GM21515 (cell line): ENCODE measurements around the gene ANKRD29.

Source experiments
- ATAC-seq: cut with Tn5 transposase; IDR thresholded peaks from one replicate; pipeline ENCODE4 v1.9.1; 2021; ENCODE audit not compliant: unreplicated experiment

Gene ANKRD29

DNA sequence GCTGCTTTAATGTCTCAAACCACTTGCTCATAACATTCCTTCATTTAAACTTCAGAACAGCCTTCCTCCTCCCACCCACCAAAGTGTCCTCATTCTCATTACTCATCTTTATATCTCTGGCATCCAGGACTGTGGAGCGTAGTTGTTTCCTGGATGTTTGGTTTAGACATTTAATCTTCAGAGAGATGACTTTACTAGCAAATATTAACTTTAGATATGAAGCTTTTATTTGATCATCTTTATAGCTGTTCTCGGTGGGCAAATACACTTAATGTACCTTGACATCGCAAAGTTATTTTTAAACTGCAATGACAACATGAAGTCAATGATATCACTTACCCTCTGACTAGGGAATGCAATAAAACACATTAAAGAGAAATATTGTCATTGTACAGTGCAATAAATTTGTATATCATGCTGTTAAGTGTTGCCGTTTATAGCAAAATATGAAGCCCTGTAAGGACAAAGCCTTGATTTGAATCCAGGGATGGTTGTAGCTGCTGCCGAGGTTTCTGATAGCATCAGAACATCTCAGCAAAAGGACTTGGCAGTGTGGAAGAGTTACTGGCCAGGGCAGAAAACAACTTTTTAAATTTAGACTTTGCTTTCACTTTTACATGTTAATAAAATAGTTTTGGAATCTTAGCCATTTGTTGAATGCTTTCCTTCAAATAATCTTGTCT lies 21.9 kb upstream of the ANKRD29 start:
- ATAC-seq: no peak

DNA sequence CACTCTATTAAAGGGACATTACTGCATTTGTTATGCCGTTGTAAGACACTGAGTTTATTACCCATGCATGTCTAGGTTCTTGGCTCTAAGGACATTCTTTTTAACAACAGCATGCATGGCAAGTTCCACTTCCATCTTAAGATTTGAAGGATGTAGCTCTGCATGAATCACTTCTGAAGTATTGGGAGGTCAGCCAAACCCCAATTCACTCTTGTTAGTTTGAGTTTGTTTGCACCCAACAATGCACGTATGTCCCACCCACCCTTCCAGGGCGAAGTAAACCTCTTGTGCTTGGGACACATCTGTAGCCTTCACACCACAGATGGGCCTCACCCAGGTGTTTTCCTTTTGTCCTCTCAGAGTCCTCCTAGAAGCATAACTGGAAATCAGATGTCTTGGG lies 21.0 kb upstream of the ANKRD29 start:
- no peak for ATAC-seq

- no peak for ATAC-seq
These were observed 20.4 kb upstream of the ANKRD29 start for GRCh38 chr18:23683155-23683554.

- ATAC-seq: no peak
These were observed 19.8 kb upstream of the ANKRD29 start for GRCh38 chr18:23682472-23682871.

- ATAC-seq: no peak
These were observed 19.3 kb upstream of the ANKRD29 start for GRCh38 chr18:23682045-23682444.

DNA sequence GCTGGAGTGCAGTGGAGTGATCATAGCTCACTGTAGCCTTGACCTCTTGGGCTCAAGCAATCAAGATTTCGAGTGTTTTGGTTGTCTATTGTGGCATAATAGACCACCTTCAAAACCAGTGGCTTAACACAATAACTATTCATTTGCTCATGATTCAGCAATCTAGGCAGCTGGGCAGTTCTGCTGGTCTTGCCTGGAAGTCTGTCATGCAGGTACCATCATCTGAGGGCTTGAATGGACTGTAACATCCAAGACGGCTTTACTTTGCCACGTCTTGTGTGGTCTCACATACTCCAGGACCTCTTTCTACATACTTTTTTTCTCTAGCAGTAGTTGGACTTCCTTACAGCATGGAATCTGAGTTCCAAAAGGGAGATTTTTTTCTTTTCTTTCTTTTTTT lies 13.2 kb upstream of the ANKRD29 start:
- no peak for ATAC-seq

- ATAC-seq: no peak
These were observed 12.5 kb upstream of the ANKRD29 start for GRCh38 chr18:23675236-23675635.

DNA sequence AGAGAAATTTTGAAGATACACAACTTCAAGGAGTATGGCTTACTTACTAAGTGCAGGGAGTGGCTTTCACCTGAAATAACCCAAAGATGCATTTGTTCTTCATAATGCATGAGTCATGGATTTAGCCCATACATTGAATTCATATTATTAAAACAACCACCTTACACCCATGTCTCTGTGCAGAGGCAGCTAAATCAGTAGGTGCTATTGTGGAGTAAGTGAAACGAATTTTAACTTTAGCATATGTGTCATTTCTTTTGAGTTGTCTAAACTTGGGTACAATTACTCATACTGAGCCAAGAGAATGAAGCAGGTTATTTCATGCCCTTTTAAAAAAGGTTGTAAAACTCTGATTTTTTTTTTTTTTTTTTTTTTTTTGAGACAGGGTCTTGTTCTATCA lies 11.0 kb upstream of the ANKRD29 start:
- no peak for ATAC-seq

GRCh38 chr18:23671564-23671963 lies 8.9 kb upstream of the ANKRD29 start:
- no peak for ATAC-seq

DNA sequence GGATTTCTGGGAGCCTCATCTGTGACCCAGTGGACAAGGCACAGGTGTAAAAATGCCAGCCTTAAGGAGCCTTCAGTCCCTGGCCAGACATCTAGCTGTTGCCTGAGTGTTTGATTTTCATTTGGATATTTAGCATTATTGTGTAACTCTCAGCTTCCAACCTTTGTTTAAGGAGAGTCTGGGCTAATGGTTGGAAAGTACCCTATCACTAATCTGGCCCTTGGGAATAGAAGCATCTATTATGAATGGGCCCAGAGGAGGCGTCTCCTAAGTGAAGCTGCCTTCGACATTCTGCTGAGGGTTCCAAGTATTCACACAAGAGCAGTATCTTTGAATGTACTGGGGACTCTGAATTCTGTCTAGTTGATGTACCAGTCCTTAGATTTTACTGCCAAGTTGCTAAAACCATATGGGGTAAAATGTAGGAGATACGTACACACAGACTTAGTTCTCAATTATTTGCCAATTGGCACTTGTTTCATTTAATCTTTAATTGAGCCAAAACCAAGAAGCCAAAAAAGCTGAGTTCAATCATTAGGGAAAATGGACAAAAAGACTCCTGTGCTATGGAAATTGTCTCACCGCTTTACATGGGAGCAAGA lies 7.2 kb upstream of the ANKRD29 start:
- no peak for ATAC-seq

DNA sequence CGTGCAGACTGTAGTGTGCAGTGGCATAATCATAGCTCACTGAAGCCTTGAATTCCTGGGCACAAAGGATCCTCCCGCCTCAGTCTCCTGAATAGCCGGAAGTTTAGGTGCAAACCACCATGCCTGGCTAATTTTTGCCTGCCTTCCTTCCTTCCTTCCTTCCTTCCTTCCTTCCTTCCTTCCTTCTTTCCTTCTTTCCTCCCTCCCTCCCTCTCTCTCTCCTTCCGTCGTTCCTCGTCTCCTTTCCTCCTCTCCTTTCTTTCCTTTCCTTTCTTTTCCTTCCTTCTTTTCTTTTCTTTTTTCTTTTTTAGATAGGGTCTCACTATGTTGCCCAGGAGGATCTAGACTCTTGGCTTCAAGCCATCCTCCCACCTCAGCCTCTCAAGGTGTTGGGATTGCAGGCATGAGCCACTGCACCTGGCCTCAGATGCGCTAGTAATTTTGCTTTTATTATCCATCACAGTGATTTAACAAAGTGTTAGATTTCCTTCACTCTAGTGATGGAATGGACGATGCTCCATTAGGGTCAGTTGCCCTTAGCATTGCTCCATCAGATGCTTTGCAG lies 6.6 kb upstream of the ANKRD29 start:
- ATAC-seq: no peak

GRCh38 chr18:23668731-23669130 lies 6.0 kb upstream of the ANKRD29 start:
- ATAC-seq: no peak

GRCh38 chr18:23667114-23667513 lies 4.4 kb upstream of the ANKRD29 start:
- no peak for ATAC-seq

DNA sequence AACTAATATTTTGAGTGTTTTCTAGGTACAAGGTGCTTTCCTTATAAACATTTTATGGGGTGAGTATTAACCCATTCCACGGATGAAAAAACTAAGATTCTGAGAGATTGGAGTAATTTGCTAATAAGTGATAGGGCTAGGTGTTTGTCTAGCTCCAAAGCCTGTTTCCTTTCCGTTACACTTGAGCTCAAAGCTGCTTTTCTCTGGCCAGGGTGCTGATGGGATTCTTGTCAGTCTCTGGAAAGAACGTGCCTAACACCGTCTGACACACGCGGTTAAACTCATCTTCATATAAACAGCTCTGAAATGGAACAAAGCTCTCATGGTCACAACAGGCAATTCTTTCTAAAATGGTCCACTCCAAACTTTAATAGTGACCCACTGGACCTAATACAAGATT lies 2.0 kb upstream of the ANKRD29 start:
- ATAC-seq: no peak

GRCh38 chr18:23661735-23662308 lies 889 bp downstream of the ANKRD29 start:
- no peak for ATAC-seq

DNA sequence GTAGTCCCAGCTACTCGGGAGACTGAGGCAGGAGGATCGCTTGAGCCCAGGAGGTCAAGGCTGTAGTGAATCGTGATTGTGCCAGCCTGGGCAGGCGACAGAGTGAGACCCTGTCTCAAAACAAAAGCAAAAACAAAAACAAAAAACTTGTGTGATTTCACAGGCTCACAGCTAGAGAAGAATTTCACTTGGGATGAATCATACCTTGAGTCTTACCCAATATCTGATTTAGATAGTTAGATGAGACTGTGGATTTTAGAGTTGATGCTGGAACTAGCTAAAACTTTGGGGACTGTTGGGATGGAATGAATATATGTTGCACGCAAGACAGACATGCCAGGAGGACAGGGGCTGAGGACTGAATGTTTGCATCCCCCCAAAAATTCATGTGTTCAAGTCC lies 4.4 kb downstream of the ANKRD29 start:
- no peak for ATAC-seq

DNA sequence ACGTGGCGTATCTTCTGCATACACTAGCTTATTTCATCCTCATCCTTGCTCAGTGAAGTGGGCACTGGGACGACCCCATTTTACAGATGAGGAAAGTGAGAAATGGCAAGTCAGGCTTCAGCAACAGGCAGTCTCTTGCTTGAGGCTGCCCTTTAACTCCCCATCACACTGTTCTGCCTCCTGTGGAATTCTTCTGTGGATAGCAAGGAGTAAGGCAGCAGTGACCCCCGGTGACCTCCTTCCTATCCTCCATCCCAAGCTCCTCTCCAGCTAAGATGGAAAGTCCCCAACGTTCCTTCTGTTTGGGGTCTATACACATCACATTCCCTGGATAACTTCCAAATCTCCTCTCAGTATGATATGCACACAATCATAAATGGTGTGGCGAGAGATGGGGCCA lies 10.5 kb downstream of the ANKRD29 start:
- ATAC-seq: no peak

DNA sequence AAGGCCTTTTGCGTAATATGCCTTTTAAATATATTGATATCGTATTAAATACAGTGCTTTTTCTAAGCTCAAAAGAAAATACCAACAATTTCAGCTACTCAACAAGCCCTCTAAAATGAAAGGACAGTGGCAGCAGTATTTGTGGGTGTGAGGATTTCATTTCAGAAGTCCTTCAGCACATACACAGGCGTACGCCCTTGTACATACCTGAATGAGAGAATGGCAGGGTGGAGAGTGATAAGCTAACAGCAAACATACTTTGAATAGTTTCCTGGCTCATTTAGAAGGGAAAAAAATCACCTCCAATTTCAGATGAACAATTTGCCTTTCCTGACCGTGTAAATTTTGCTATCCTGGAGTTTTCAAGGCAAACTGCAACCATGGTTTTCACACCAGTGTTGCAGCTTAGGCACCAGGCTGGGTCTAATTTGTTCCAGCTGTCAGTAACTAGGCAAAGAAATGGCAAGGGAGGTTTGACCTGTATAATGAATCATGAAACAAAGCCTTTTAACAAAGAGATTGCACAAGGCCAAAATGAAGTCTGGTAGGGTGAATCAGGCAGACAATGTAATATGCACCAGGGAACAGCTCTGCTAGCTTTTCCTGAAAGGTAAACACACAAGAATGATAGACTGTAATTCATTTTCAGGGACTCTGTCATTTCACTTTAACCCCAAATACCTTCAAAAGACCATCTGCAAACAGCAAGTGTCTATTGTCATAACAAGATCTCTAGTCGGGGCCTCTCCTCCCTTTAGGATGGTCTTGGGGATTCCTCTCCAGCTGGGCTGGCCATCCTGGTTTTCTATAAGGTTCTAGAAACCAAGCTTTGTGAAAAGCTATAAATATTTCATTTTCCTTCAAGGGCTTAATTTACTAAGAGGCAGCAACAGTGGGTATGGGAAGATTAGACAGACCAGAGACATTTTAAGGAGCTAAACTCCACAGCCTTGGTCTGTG lies 11.5 kb downstream of the ANKRD29 start:
- no peak for ATAC-seq

DNA sequence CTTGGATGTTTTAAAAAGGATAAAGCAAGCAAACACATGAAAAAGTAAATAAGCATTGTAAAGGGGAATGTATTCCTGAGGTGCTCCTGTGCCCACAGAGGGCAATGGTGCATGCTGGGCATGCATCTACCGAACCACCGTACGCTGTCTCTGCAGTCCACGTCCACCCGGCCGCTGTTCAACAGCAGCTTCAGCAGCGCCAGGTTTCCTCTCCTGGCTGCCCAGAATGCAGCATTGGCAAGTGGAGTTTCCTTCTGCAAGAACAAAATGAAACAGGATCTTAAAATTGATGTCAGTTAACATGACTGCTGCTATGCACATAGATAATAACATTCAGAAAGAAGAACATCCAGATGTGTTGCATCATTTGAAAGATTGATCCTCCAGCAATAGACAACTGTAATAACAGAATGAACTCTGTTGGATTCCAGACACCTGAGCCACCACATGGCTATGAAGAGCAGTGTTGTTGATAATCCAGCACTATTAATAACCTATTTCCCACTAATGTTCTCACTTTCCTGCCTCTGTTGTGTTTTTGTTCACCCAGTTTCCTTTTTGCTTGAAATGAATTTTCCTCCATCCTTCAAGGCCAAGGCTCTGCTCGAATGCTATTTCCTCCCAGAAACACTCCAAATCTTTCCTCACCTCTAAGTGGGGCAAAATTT lies 13.6 kb downstream of the ANKRD29 start:
- no peak for ATAC-seq

DNA sequence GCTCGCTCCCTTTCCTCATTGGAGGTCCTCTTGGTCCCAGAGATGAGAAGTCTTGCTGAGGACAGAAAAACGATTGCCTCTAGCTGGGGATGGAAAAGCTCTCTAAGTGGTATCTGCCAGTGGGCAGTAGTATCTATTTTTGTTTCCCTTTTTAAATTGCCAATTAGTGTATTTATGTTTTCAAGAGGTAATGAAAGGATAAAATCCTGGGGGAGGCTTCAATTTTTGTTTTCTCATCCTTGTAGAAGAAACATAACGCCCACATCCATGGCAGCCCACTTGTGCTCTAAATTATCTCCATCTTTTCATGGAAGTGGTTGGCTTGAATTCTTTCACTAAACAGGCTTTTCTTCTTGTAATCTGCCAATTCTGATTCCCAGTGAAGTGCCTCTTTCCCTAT lies 14.3 kb downstream of the ANKRD29 start:
- ATAC-seq: no peak

DNA sequence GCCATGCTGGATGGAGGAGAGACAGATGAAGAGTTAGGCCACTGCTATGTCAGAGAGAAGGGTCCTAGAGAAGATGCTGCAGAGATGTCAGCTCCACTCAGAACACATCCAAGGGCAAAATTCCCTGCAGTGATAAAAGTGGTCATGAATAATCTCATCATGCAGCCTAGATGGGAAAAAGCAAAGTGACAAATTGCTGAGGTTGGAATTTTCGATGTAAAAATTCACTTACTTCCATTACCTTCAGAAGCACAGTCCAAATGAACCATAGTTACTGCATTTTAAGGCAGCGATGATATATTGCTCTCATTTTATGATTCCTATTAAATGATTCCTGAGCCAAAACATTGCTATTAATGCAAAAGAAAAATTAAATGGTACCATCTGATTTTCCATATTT lies 16.4 kb downstream of the ANKRD29 start:
- ATAC-seq: no peak
